Embryonic facial prominence (tissue), 1 donor: ENCODE results near the gene THADA.

ENCODE experiments used
- DNase-seq: peaks from one replicate; pipeline ENCODE4 v3.0.0-alpha.2; 2016; ENCODE audit errors: extremely low spot score

The THADA gene

DNA sequence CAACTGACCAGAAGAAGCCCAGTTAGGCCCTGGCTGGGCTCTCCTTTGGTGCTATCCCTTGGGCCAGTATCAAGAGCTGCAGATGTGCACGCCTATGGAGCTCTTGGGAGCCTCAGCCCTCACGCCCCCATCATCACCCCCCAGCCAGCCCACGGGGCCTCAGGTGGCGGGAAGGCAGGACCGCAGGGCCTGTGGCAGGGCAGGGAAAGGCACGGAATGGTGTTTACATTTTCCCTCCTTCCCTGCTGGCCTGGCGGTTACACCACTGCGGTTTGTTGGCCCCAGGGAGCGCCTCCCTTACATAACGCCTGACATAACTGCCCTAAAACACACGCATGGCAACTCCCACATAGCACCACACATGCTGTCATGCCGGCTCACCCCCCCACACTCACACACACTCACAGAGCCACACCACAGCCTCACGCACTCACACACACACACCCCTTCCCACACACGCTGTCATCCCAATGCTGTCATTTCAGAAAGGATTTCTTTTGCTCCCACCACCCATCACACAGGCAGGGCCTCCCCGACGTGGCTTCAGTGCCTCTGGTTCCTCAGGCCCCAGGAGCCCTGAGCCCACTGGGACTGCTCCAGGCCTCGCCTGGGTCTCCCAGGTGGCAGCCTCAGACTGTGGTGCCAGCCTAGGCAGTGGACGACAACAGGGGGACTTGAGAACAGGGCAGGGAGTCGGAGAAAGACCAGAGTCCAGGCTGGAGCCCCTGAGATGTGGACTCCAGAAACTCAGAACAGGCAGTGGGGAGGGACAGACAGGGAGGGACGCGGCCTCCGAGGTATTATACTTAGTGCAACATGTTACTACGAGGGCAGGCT lies 385.2 kb downstream of the THADA start:
- DNase-seq: peak; percentile 30

DNA sequence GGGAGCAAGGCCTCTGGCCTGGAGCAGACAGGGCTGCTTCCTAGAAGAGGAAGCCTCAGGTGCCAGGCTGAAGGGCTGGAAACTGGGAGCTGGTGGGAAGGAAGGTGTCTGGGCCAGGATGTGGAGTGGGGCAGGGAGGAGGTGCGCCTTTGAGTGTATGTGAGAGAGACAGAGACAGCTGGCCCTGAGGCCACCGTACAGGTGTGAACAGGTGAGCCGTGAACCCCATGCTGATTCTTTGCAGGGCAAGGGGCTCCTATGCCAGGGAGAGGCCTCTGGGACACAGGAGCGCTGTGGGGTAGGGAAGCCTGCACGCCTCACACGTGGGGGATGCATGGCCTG lies 385.7 kb downstream of the THADA start:
- DNase-seq: no peak

DNA sequence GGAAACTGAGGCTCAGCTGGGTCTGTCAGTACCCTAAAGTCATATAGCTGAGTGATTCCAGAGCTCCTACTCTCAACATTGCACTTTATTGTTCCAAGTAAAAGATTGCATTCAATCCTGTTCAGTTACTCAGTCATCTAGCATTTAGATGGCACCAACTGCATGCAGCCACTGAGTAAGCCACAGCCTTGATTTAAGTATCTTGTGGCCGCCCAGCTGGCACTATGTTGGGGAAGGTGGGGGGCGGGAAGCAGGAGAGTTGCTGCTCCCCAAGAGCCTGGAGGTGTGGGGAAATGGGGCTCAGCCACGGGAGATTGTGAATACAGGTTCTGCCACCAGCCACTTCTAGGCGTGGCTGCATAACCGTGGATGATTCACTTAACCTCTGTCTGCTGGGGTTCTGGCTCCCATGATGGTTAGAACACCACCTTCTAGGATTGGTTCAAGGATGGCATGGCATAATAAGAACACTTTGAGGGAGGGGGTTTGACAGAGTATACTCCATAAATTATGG lies 386.6 kb downstream of the THADA start:
- DNase-seq: no peak

DNA sequence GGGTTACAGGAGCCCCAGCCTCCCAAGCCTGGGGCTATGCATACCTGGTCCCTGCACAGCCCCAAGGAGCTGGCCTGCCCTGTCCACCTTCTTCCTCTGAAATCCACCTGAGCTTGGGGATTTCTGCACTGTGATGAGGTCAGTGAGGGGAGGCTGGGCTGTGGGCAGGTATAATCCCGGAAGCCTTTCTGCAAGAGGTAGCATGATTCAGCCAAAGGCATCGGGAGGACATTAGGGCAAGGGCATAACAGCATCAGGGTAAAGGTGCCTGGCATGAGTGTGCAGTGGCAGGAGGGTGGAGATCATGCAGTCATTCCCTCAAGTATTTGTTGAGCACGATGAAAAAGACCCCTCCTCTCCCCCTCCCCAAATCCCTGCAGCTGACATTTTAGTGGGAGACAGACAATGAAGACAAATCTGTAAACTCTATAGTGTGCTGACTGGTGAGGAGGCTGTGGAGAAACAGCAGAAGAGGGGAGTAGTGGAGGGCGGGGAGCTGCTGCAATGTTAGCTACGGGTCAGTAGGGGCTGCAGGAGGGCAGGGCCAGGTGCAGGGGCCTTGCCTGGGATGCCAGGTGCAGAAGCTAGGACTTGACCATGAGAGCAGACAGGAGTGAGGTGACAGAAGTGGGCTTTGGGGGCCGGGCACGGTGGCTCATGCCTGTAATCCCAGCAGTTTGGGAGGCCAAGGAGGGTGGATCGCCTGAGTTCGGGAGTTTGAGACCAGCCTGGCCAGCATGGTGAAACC lies 388.1 kb downstream of the THADA start:
- no peak for DNase-seq

DNA sequence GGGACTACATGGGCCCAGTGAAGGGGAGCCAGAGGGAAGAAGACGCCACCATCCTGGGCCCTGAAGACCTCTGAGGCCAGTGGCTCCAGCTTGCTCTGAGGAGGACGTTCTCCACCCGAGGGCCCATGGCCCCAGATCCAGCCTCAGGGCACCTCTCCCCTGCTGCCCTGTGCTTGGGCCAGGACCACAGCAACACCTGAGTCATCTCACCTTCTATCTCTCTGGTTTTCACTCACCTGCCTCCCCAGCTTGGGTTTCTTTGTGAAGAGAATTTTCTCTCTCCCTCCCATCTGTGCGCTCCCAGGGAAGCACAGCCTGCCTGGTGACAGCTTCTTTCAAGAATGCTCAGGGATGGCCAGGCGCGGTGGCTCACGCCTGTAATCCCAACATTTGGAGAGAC lies 389.2 kb downstream of the THADA start:
- no peak for DNase-seq

DNA sequence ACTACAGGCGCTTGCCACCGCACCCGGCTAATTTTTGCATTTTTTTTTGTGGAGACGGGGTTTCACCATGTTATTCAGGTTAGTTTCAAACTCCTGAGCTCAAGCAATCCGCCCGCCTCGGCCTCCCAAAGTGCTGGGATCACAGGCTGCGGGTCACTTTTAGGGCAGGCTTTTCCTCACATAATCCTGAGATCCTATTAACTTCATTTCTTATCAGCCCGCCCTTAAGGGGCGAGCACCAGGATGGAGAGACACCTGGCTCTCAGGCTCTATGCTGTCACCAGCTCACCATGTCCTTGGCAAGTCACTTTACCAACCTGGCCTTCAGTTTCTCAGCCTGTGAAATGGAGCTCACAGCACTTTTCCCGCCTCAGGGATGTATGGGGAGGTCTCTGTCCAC lies 392.5 kb downstream of the THADA start:
- DNase-seq: no peak

DNA sequence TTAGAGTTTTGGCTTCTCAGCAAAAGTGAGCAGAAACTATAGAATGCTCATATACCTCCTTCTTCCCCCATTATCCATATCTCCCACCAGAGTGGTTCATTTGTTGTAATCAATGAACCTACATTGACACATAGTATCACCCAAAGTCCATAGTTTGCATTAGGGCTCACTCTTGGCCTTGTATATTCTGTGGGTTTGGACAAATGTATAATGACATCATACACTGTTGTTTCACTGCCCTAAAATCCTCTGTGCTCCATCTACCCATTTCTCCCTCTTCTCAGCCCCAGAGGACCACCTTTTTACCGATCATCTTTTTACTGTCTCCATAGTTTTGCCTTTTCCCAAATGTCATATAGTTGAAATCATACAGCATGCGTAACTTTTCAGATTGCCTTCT lies 393.5 kb downstream of the THADA start:
- DNase-seq: no peak

DNA sequence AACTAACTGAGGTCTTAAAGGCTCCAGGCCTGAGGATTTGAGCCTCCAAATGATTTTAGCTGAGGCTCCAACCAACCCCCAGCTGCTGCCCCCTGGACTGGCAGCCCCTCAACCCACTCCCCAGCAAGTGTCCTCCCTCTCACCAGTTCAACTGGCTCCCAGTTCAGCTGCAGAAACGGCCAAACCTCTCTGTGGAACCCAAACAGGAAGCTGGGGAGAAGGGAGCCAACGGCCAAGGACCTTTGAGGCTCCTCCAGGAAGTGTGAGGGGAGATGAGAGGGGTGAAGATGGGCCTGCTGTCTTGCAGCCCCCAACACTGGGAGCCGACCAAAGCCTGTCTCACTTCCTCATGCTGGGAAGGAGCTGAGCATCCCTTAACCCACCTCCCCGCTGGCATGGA lies 394.3 kb downstream of the THADA start:
- DNase-seq: no peak

DNA sequence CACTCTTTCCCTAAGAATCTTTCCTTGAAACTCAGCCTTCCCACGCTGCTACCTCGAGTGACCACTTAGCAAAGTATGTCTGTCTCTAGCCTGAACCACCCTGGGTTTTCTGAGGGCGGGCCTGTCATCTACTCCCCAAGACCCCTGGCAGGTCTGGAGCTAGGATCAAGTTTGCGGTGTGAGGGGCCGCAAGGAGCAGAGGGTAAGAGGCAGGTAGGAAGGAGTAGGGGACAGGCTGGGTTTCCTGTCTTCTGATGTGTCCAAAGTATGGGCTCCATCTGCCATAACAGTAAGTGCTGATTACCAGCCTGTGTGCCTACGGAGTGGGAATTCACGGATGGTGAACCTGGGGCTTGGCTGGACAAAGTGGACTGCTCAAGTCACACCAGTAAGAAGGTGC lies 394.8 kb downstream of the THADA start:
- no peak for DNase-seq

DNA sequence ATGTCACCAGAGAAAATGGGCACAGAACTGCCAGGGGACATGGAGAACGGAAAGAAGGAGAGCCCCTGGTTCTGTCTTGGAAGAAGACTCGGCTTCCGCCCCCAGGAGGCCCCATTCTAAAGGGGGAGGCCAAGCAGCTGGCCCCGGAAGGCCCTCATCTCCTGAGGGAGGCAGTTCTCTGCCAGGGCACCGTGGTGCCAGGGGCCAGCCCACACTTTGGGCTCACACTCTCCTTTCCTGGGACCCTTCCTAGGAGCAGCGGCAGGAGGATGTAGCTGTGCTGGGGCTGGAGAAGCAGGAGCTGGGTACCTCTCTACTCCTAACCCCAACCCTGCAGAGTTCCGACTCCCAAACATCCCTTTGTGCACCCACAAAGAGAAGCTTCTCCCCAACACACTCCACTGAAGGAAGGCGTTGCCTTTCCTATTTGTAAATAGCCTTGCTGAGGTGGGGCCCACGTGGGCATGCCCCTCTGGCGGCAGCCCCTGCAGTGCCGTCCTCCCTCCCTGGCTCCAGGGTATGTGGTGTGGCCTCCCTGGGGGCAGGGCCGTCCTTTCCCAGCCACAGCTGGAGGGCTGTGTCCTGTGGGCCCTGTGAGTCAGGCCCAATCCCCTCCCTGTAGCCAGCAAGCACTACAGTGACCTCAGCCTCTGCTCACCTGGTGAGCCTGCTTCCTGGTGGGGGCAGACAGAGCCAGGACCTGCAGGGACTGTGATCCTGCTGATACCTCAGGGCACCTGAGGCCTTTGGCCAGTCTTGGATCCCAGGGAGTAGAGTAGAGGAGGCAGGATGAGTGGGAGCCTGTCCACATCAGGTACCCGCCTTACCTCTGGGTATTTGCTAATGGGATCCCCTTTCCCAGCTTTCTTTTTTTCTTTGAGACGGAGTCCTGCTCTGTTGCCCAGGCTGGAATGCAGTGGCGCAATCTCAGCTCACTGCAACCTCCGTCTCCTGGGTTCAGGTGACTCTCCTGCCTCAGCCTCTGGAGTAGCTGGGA lies 396.0 kb downstream of the THADA start:
- no peak for DNase-seq

DNA sequence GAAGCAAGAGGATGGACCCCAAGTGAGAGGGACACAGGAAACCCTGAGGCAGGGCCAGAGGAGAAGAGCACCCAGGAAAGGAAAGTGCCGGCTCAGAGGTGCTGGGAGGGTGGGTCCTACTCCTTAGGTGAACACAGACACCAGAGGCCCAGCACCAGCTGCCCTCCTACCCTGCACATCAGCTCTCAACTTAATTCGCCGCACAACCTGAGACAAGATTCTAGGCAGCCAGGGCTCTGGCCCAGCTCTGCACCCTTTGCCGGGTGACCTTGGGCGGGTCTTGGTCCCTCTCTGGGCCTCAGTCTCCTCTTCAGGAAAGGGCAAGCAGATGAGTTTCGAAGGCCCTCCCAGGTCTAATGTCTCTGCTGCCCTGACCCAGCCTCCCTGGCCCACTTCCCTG lies 397.6 kb downstream of the THADA start:
- no peak for DNase-seq

DNA sequence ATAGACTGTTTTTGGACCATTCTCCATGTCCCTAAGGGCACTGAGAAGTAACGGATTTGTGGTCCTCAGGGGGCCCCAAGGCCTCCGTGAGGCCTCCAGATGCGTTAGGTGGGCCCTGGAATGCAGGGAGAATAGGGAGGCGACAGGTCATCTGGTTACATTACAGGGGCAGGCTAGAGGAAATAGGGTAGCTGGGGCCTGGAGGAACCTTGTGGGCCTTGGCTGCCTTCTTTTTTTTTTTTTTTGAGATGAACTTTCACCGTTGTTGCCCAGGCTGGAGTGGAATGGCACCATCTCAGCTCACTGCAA lies 398.3 kb downstream of the THADA start:
- no peak for DNase-seq

DNA sequence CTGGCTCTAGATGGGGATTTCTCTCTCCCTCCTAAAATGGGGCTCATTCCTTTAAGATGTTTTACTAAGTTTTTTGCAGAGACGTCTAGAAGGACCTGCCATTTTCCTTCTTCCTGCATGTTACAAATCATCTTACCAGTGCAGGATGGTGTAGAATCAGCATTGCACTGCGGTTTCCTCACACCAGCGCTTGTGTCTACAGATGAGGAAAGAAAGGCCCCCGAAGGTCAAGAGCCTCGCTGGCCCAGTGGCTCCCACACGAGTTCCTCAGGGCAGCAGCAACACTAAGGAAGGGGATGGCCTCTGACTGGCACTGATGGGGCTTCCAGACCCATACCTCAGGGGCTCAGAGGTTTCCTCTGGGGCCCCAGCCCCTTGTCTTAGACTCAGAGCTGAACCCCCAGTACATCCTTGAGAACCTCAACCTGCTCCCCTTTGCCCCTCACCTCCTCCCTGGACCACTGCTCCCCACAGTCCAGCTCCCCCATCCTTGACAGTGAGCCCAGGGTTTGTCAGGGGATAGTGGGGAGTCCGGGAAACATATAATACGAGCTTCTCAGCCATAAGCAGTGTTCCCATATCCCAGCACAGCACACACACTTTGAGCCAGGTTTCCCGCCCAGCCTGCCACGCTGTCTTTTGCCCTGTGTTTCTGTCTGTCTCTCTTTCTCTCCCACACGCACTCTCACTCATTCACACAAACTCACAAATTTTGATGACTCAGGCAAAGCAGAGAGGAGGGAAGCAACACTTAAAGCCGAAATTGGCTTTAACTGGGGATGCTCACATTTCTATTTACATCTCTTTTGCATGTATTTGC lies 398.9 kb downstream of the THADA start:
- DNase-seq: no peak

DNA sequence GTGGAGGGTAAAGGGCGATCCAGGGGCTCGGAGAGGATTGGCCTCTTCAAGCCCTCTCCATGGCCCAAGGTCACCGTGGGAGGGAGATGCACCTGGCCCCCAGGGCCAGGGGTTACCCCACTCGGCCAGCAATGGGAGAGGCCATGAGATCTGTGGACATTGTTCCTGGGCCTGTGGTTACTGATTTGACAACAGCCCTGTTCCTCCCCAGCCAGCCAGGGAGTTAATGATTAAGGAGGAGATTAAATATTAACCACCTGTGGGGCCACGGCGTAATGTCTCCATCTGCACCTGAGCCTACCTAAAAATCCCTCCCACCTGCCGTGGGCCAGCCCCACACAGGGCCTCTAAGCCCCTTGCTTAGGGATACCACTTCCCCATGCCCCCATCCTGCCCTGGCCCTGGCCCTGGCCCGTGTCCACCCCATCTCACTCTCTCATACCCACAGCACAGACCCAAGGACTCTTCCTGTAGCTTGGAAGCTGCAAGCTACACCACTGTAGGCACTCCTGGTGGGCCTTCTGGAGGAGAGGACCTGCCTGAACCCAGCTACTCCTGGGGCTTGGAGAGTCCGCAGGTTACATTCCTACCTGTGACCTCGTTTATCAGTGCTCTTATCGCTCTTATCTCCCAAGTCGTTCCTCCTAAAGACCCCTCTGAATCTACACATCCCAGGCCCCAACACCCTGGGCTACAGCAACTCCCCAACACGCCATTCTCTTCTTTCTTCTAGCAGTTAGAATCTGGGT lies 401.5 kb downstream of the THADA start:
- DNase-seq: no peak

DNA sequence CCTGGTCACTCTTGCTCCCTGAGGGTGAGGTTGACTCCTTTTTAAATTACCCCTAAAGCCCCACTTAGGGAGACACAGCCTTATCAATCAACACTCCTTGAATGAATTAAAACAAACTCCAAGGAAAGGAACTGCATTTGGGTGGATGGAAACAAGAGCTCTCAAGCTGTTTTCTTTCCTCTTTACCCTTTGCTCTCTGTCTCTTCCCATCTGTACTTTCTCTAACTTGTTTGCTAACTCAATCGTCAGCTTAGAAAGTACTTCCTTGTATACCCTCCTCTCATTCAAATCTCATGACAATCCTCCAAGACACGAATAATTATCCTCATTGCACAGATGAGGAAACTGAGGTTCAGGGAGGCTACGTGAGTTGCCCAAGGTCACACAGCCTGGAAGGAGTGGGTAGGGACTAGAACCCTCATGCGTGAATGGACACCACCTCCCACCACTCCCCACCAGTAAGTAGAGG lies 402.2 kb downstream of the THADA start:
- DNase-seq: no peak

DNA sequence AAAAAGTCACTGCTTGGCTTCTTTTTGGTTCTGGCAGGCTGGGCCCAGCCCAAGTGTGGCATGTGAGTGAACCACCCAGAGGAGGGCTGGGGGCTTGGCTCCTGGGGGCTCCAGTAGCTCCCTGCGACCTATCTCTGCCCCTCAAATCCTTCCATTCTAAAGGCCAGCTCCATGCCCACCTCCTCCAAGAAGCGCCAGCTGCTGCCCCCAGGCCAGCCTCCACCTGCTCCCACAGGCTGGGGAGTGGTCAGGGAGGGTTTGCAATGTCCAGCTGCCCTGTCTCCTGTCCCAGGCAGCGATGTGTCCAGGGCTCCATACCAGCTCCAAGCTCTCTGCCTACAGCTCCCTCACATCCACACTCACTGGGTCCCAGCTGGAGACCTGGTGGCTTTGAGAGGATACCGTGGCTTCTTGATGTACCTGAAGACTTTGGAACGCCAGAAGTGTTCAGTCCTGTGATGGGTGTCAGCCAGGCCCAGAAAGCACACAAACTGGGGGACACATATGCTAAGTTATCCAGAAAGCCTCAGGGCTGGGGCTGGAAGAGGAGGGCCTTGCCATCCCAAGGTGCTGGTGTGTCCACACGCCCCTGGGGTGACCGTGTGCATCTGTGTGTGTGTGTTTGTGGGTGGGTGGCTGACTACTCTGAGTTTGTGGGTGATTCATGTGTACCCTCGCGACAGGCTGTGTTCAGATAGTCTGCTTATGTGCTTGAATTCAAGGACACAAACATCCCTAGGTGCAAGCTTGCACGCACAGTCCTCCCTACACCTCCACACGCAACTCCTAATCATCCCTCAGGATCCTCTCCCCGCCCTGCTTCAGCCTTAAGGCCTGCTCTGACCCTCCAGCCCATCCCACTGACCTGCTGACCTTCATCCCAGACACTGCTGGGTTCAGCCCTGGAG lies 402.8 kb downstream of the THADA start:
- DNase-seq: no peak

DNA sequence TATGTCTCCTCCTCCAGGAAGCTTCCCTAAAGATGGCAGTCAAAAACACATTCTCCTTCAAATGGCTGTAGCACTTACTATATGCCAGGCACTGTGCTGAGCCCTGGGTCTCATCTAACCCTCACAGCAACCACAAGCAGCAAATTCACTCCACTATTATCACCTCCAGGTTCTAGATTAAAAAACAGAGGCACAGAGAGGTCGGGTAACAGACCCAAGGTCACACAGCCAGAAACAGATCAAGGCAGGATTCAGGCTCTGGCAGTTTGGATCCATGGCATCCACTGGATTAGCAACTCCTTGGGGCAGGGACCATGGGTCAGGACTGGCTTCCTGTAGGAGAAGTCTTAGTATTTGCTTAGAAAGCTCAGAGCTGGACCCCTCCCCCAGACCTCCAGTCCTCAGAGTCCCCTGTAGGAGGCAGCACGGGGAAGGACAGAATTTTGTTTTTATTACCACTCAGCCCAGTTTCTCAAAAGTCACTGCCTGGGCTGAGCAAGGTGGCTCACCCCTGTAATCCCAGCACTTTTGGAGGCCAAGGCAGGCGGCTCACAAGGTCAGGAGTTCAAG lies 403.8 kb downstream of the THADA start:
- DNase-seq: no peak

DNA sequence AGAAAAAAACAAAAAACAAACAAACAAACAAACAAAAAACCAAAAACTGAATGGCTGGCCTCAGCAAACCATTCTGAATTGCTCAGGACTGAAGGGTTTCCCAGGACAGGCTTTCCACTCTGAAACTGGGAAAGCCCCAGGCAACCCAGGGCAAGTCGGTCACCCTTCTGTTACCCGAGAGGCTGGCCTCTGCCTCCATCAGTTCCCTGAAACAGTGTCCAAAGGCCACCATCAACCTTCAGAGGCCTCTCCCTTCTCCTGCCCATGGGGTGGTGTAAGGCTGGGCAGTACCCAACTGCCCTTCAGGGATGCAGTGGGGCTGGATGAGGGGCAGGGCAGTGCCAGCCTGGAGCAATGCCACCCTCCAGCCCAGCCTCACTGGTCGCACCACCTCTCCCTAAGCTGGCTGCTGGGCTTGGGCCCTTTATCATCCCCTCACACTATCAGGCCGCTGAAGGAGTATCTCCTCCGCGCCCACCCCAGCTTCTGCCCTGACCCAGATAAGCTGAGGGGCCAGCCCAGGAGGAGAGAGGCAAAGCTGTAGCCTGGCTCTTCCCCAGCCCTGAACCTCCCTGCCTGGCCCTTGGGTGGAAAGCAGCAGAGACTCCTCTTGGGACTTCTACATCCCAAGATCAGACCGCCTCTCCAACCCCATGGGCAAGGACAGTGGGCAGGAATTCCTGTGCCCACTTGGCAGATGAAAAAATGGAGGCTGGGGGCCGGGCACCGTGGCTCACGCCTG lies 405.4 kb downstream of the THADA start:
- no peak for DNase-seq
